Measurements from ENCODE around the gene EAPP.
"Not testable (repeated sequence)": the region's sequence is repeated elsewhere in the genome, so short reads cannot be mapped to it uniquely, and the experiment has no call there.

Gene EAPP

GRCh38 chr14:34484726-34485125 lies 54.8 kb downstream of the EAPP start:
- H3K27me3 Mint-ChIP-seq (ENCODE audit: low read depth, poor library complexity) = no peaks in the 10 kb centered on the region
- H3K4me1 Mint-ChIP-seq = no peaks in the 10 kb centered on the region
- no peak for DNase-seq
- no peaks in the 10 kb centered on the region for H3K36me3 Mint-ChIP-seq (ENCODE audit: low read depth)
- TF ChIP-seq CTCF (IDR thresholded peaks at IDR 0.05) = no peak
- no peak overlapping the region for H3K27ac Mint-ChIP-seq
- H3K4me3 Mint-ChIP-seq = no peak overlapping the region
- no peaks in the 10 kb centered on the region for H3K9me3 Mint-ChIP-seq

GRCh38 chr14:34482463-34482862 lies 57.0 kb downstream of the EAPP start:
- no peaks in the 10 kb centered on the region for H3K4me1 Mint-ChIP-seq
- no peaks in the 10 kb centered on the region for H3K36me3 Mint-ChIP-seq (ENCODE audit: low read depth)
- H3K27me3 Mint-ChIP-seq (ENCODE audit: low read depth, poor library complexity) = no peaks in the 10 kb centered on the region
- no peak overlapping the region for H3K4me3 Mint-ChIP-seq
- no peak for TF ChIP-seq CTCF (IDR thresholded peaks at IDR 0.05)
- DNase-seq = no peak
- no peak overlapping the region for H3K27ac Mint-ChIP-seq
- no peaks in the 10 kb centered on the region for H3K9me3 Mint-ChIP-seq

GRCh38 chr14:34479694-34480093 lies 59.8 kb downstream of the EAPP start:
- peaks cover 8% of the 10 kb centered on the region for H3K9me3 Mint-ChIP-seq

GRCh38 chr14:34478261-34478660 lies 61.2 kb downstream of the EAPP start:
- Mint-ChIP-seq H3K27me3 (ENCODE audit: low read depth, poor library complexity) (peaks cover 8% of the 10 kb centered on the region), H3K9me3 (peaks cover 8% of the 10 kb centered on the region), H3K4me1 (no peaks in the 10 kb centered on the region), H3K36me3 (ENCODE audit: low read depth) (no peaks in the 10 kb centered on the region), H3K4me3 (no peak overlapping the region), H3K27ac (no peak overlapping the region)
- TF ChIP-seq CTCF (IDR thresholded peaks at IDR 0.05) = no peak
- DNase-seq = no peak

More at GRCh38 chr14:34479694-34480093, 59.8 kb downstream of the EAPP start:
- Mint-ChIP-seq H3K4me1 (no peaks in the 10 kb centered on the region), H3K27ac (no peak overlapping the region), H3K36me3 (ENCODE audit: low read depth) (no peaks in the 10 kb centered on the region), H3K27me3 (ENCODE audit: low read depth, poor library complexity) (peaks cover 3% of the 10 kb centered on the region), H3K4me3 (no peak overlapping the region)
- DNase-seq = no peak
- TF ChIP-seq CTCF (IDR thresholded peaks at IDR 0.05) = no peak

DNA sequence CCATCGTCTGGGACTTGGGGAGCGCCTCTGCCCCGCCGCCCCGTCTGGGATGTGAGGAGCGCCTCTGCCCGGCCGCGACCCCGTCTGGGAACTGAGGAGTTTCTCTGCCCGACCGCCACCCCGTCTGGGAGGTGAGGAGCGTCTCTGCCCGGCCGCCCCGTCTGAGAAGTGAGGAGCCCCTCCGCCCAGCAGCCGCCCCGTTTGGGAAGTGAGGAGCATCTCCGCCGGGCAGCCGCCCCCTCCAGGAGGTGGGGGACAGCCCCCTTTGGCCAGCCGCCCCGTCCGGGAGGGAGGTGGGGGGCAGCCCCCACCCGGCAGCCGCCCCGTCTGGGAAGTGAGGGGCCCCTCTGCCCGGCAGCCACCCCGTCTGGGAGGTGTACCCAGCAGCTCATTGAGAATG lies 63.5 kb downstream of the EAPP start:
- H3K27me3 Mint-ChIP-seq (ENCODE audit: low read depth, poor library complexity); H3K36me3 Mint-ChIP-seq (ENCODE audit: low read depth); H3K4me3 Mint-ChIP-seq; H3K9me3 Mint-ChIP-seq; H3K4me1 Mint-ChIP-seq; DNase-seq; H3K27ac Mint-ChIP-seq: not testable (repeated sequence)

DNA sequence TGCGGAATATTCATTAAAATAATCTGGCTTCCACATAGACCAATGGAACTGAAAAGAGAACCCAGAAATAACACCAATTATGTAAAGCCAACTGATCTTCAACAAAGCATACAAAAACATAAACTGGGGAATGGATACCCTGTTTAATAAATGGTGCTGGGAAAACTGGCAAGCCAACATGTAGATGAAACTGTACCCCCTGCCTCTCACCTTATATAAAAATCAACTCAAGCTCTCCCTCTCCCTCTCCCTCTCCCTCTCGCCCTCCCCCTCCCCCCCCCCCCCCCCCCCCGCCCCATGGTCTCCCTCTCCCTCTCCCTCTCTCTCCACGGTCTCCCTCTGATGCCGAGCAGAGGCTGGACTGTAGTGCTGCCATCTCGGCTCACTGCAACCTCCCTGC lies 64.3 kb downstream of the EAPP start:
- no peak for DNase-seq
- Mint-ChIP-seq H3K9me3 (peaks cover 8% of the 10 kb centered on the region), H3K4me1 (no peaks in the 10 kb centered on the region), H3K27ac (no peak overlapping the region), H3K4me3 (no peak overlapping the region), H3K27me3 (ENCODE audit: low read depth, poor library complexity) (peaks cover 8% of the 10 kb centered on the region), H3K36me3 (ENCODE audit: low read depth) (no peaks in the 10 kb centered on the region)
- TF ChIP-seq CTCF (IDR thresholded peaks at IDR 0.05) = no peak
